WTC11 (cell line): ENCODE data around the gene UQCR11. TPM values are rescaled to one million over a fixed set of nuclear protein-coding genes. Genes with fewer than 3 reads are reported as not detected.

Experiments
- ATAC-seq: fragments of 200-7000 bp; cut with Tn5 transposase; 2 replicates; pipeline ENCODE4 v1.10.0; 2021; ENCODE audit warnings: mild to moderate bottlenecking, moderate library complexity
- CTCF ChIA-PET: fragments of 300-600 bp; sonication (Branson Sonifier 250); formaldehyde crosslinking; loops from one replicate; lab custom pipeline; 2021; ENCODE audit warnings: antibody characterized with exemption; lab: Charles Lee
- POLR2A ChIA-PET: fragments of 350-600 bp; sonication (Branson Sonifier 250); formaldehyde crosslinking; loops from one replicate; lab custom pipeline; 2021; ENCODE audit warnings: antibody characterized with exemption; lab: Charles Lee
- DNase-seq: peaks from one replicate; pipeline ENCODE4 v3.0.0; 2021; ENCODE audit warnings: low spot score
- H3K27ac Mint-ChIP-seq: 2 replicates; pipeline ENCODE4 v1.8.0; 2021; ENCODE audit warnings: mixed read lengths
- H3K27me3 Mint-ChIP-seq: 2 replicates; pipeline ENCODE4 v1.8.0; 2021; ENCODE audit warnings: low read depth, mild to moderate bottlenecking, moderate library complexity, mixed read lengths
- H3K36me3 Mint-ChIP-seq: 2 replicates; pipeline ENCODE4 v1.8.0; 2021; ENCODE audit warnings: mixed read lengths
- H3K4me1 Mint-ChIP-seq: 2 replicates; pipeline ENCODE4 v1.8.0; 2022; ENCODE audit warnings: mixed read lengths
- H3K4me3 Mint-ChIP-seq: 2 replicates; pipeline ENCODE4 v1.8.0; 2021; ENCODE audit warnings: mild to moderate bottlenecking, moderate library complexity, mixed read lengths
- H3K9me3 Mint-ChIP-seq: 2 replicates; pipeline ENCODE4 v1.8.0; 2021; ENCODE audit warnings: mixed read lengths
- AFF4 ChIP-seq: sonication (generic); formaldehyde crosslinking; IDR thresholded peaks from 2 replicates; pipeline ENCODE4 v1.8.1; 2023; ENCODE audit warnings: mild to moderate bottlenecking, missing genetic modification reagents, borderline replicate concordance
- CBFB ChIP-seq: sonication (generic); formaldehyde crosslinking; IDR thresholded peaks from 2 replicates; pipeline ENCODE4 v1.8.1; 2022; ENCODE audit warnings: mild to moderate bottlenecking, low read depth, missing genetic modification reagents
- CREB1 ChIP-seq: sonication (generic); formaldehyde crosslinking; IDR thresholded peaks from 2 replicates; pipeline ENCODE4 v1.8.0; 2023; ENCODE audit warnings: mild to moderate bottlenecking, missing genetic modification reagents
- ETV6 ChIP-seq: sonication (generic); formaldehyde crosslinking; IDR thresholded peaks from 2 replicates; pipeline ENCODE4 v1.8.1; 2022; ENCODE audit warnings: mild to moderate bottlenecking, missing genetic modification reagents
- FOXK1 ChIP-seq: sonication (generic); formaldehyde crosslinking; IDR thresholded peaks from 2 replicates; pipeline ENCODE4 v1.8.0; 2022; ENCODE audit warnings: mild to moderate bottlenecking, moderate library complexity, missing genetic modification reagents
- FOXP1 ChIP-seq: sonication (generic); formaldehyde crosslinking; IDR thresholded peaks from 2 replicates; pipeline ENCODE4 v1.8.0; 2022; ENCODE audit warnings: missing genetic modification reagents, mild to moderate bottlenecking, moderate library complexity, borderline replicate concordance
- GRHL2 ChIP-seq: fragments of 250-450 bp; sonication (Bioruptor Pico); IDR thresholded peaks from 2 replicates; pipeline ENCODE4 v1.8.0; 2022; ENCODE audit warnings: mild to moderate bottlenecking, moderate library complexity; ENCODE audit not compliant: insufficient replicate concordance, severe bottlenecking
- HMGA2 ChIP-seq: fragments of 250-450 bp; sonication (Bioruptor Pico); IDR thresholded peaks from 2 replicates; pipeline ENCODE4 v1.4.0; 2021; ENCODE audit warnings: mild to moderate bottlenecking, moderate library complexity
- NFYB ChIP-seq: sonication (generic); formaldehyde crosslinking; conservative IDR thresholded peaks from 2 replicates; pipeline ENCODE4 v1.8.0; 2022; ENCODE audit warnings: low read depth, missing genetic modification reagents
- PRRX2 ChIP-seq: fragments of 250-450 bp; sonication (Bioruptor Pico); IDR thresholded peaks from 2 replicates; pipeline ENCODE4 v1.8.0; 2021; ENCODE audit warnings: mild to moderate bottlenecking
- STAT6 ChIP-seq: sonication (generic); formaldehyde crosslinking; conservative IDR thresholded peaks from 2 replicates; pipeline ENCODE4 v1.8.1; 2023; ENCODE audit warnings: mild to moderate bottlenecking, low read depth, missing genetic modification reagents, moderate library complexity
- ZNF281 ChIP-seq: sonication (generic); formaldehyde crosslinking; IDR thresholded peaks from 2 replicates; pipeline ENCODE4 v1.8.0; 2023; ENCODE audit warnings: mild to moderate bottlenecking, missing genetic modification reagents
- ZNF423 ChIP-seq: fragments of 250-450 bp; sonication (Bioruptor Pico); IDR thresholded peaks from 2 replicates; pipeline ENCODE4 v2.1.2; 2022; ENCODE audit warnings: mild to moderate bottlenecking, moderate library complexity
- ZNF512 ChIP-seq: sonication (generic); formaldehyde crosslinking; IDR thresholded peaks from 2 replicates; pipeline ENCODE4 v1.8.1; 2022; ENCODE audit warnings: missing genetic modification reagents, borderline replicate concordance
- ZNF532 ChIP-seq: fragments of 250-450 bp; sonication (Bioruptor Pico); IDR thresholded peaks from 2 replicates; pipeline ENCODE4 v1.9.0; 2021; ENCODE audit warnings: mild to moderate bottlenecking, borderline replicate concordance
- total RNA-seq: library from RNA; stranded (reverse); gene quantifications from 3 replicates; pipeline ENCODE4 v1.2.3, GENCODE V29; 2021

Gene UQCR11
- total RNA-seq, 1 experiment from 2014 or later: 198 TPM

GRCh38 chr19:1621021-1621420 is 15.8 kb upstream of the UQCR11 start:
- Mint-ChIP-seq H3K9me3 (no peaks in the 10 kb centered on the region), H3K4me3 (no peak overlapping the region)
- CTCF ChIA-PET: interaction anchor here (0.9 kb wide), 1 partner anchor 205 kb away, joined by 4 read pairs; no protein-coding TSS in a partner anchor

GRCh38 chr19:1620502-1620901 is 15.2 kb upstream of the UQCR11 start:
- ATAC-seq (no peak), DNase-seq (no peak)
- ChIA-PET CTCF (interaction anchor here (0.9 kb wide), 1 partner anchor 206 kb away, joined by 4 read pairs; no protein-coding TSS in a partner anchor), POLR2A (no interaction called here)
- Mint-ChIP-seq H3K4me3 (no peak overlapping the region), H3K27ac (no peak overlapping the region), H3K4me1 (peaks cover 5% of the 10 kb centered on the region), H3K36me3 (peaks cover 44% of the 10 kb centered on the region), H3K9me3 (no peaks in the 10 kb centered on the region), H3K27me3 (no peaks in the 10 kb centered on the region)
- no peak for TF ChIP-seq FOXK1
- TF ChIP-seq HMGA2: no peak
- no peak for TF ChIP-seq AFF4
- TF ChIP-seq NFYB (CRISPR knock-in tag): no peak
- TF ChIP-seq ZNF532 (CRISPR knock-in tag): no peak
- no peak for TF ChIP-seq ZNF423 (CRISPR knock-in tag)
- no peak for TF ChIP-seq FOXP1 (CRISPR knock-in tag)
- TF ChIP-seq CREB1 (CRISPR knock-in tag): no peak
- TF ChIP-seq ZNF512 (CRISPR knock-in tag): no peak
- TF ChIP-seq CBFB (CRISPR knock-in tag): no peak

More at GRCh38 chr19:1621021-1621420, 15.8 kb upstream of the UQCR11 start:
- TF ChIP-seq ETV6 (CRISPR knock-in tag) (no peak), STAT6 (no peak), GRHL2 (no peak), ZNF281 (CRISPR knock-in tag) (no peak), PRRX2 (CRISPR knock-in tag) (no peak)
- Mint-ChIP-seq H3K36me3 (peaks cover 42% of the 10 kb centered on the region), H3K27ac (no peak overlapping the region), H3K27me3 (no peaks in the 10 kb centered on the region), H3K4me1 (peaks cover 5% of the 10 kb centered on the region)
- no peak for ATAC-seq
- DNase-seq: no peak
- POLR2A ChIA-PET: no interaction called here
